ENCODE results near the gene PPP1R1B.

- TF ChIP-seq POLR2AphosphoS5 (IDR thresholded peaks at IDR 0.05): no peak
- TF ChIP-seq, protein P1, sequence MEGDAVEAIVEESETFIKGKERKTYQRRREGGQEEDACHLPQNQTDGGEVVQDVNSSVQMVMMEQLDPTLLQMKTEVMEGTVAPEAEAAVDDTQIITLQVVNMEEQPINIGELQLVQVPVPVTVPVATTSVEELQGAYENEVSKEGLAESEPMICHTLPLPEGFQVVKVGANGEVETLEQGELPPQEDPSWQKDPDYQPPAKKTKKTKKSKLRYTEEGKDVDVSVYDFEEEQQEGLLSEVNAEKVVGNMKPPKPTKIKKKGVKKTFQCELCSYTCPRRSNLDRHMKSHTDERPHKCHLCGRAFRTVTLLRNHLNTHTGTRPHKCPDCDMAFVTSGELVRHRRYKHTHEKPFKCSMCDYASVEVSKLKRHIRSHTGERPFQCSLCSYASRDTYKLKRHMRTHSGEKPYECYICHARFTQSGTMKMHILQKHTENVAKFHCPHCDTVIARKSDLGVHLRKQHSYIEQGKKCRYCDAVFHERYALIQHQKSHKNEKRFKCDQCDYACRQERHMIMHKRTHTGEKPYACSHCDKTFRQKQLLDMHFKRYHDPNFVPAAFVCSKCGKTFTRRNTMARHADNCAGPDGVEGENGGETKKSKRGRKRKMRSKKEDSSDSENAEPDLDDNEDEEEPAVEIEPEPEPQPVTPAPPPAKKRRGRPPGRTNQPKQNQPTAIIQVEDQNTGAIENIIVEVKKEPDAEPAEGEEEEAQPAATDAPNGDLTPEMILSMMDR (IDR thresholded peaks at IDR 0.05): no peak
These were observed 18.4 kb upstream of the PPP1R1B start for GRCh38 chr17:39608142-39608981.

Measured in gastroesophageal sphincter (tissue), 3 donors.